Common myeloid progenitor, CD34-positive (primary cell): ENCODE measurements around the gene WDR64.

Experiments used
- CTCF ChIA-PET: fragments of 350-600 bp; sonication (Branson Sonifier 250); formaldehyde crosslinking; loops from one replicate; lab custom pipeline; 2021; ENCODE audit warnings: antibody characterized with exemption; lab: Charles Lee
- POLR2A ChIA-PET: fragments of 350-600 bp; sonication (Branson Sonifier 250); formaldehyde crosslinking; loops from one replicate; lab custom pipeline; 2021; ENCODE audit warnings: antibody characterized with exemption; lab: Charles Lee
- DNase-seq, 3 donors: peaks; one replicate each; pipeline versions ENCODE4 v3.0.0 to v3.0.0-alpha.2; 2013
- H3K27ac ChIP-seq, 2 experiments: 1 replicate in 1 of 2; 2 replicates in 1 of 2; pipeline ENCODE4 v1.7.0; 2013; ENCODE audit warnings: inconsistent platforms in 2 of 2, low read length in 2 of 2, mild to moderate bottlenecking in 2 of 2, low read depth in 1 of 2, moderate library complexity in 1 of 2; ENCODE audit not compliant: severe bottlenecking in 2 of 2, insufficient read depth in 1 of 2, poor library complexity in 1 of 2
- H3K27me3 ChIP-seq, 5 experiments: replicated peaks in 2 of 5; 1 replicate in 3 of 5; 2 replicates in 2 of 5; pipeline versions ENCODE4 v1.6.1 to v1.7.0; 2013; ENCODE audit warnings: low read length in 4 of 5, mild to moderate bottlenecking in 2 of 5, moderate library complexity in 2 of 5, inconsistent platforms in 1 of 5; ENCODE audit not compliant: insufficient read depth in 5 of 5, control insufficient read depth in 4 of 5
- H3K36me3 ChIP-seq, 4 experiments: 1 replicate in 2 of 4; 2 replicates in 2 of 4; pipeline versions ENCODE4 v1.6.1 to v1.7.0; 2013; ENCODE audit warnings: low read length in 3 of 4, control low read depth in 1 of 4, mild to moderate bottlenecking in 1 of 4; ENCODE audit not compliant: control insufficient read depth in 4 of 4, insufficient read depth in 4 of 4
- H3K4me1 ChIP-seq, 4 experiments: 1 replicate in 3 of 4; 2 replicates in 1 of 4; pipeline versions ENCODE4 v1.6.1 to v1.7.1; 2013; ENCODE audit warnings: low read length in 3 of 4, mild to moderate bottlenecking in 3 of 4, control low read depth in 1 of 4, inconsistent platforms in 1 of 4, moderate library complexity in 1 of 4; ENCODE audit not compliant: control insufficient read depth in 4 of 4, insufficient read depth in 4 of 4; ENCODE audit errors: control extremely low read depth in 1 of 4
- H3K4me3 ChIP-seq, 7 experiments: 1 replicate in 4 of 7; 2 replicates in 3 of 7; pipeline versions ENCODE4 v1.5.1 to v1.7.0; 2013; ENCODE audit warnings: mild to moderate bottlenecking in 7 of 7, low read length in 6 of 7, moderate library complexity in 6 of 7, inconsistent platforms in 2 of 7, low read depth in 2 of 7, control low read depth in 1 of 7; ENCODE audit not compliant: insufficient read depth in 4 of 7, control insufficient read depth in 1 of 7; ENCODE audit errors: extremely low read depth in 1 of 7
- H3K9me3 ChIP-seq, 5 experiments: 1 replicate in 4 of 5; 2 replicates in 1 of 5; pipeline versions ENCODE4 v1.6.1 to v1.7.1; 2013; ENCODE audit warnings: low read length in 4 of 5, mild to moderate bottlenecking in 2 of 5, inconsistent platforms in 1 of 5, low read depth in 1 of 5, moderate library complexity in 1 of 5; ENCODE audit not compliant: control insufficient read depth in 4 of 5, insufficient read depth in 2 of 5; ENCODE audit errors: control extremely low read depth in 1 of 5
- WGBS: methylation state at CpG from one replicate; pipeline ENCODE4 v1.1.5; 2013; ENCODE audit not compliant: insufficient coverage; 5-methylcytosine and 5-hydroxymethylcytosine counted together

WDR64 gene

DNA sequence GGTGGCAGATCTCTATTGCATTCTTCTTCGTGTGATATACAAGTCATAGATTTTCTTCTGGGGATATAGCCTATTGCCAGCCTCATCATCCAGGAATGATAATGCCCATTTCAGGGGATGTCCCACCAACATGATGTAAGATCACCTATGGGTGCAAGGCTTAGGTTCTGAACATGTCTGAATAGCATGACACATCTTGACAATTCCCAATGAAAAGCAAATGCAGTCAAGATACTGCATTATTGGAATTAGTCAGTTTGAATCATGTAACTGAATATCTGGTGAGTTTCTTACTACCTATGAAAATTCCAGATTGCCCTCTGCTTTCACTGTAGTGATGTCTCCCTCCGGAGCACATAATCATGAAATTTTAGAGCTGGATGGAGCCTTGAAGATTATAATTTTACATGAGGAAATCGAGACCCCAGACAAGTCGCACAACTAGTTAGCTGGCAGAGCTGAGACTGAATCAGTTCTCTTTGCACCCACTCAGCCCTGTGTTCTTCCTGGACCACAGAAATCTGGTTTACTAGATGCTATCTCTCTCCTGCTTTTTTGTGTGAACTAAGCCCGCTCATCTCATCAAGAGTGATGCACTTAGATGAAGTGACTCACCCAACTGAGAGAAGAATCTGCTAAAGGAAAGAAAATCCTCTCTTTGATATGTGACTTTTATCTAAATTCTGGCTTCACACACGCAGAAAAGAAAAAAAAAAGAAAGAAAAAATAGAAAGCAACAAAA is 65.0 kb downstream of the WDR64 start:
- Histone ChIP-seq H3K27ac (no peak overlapping the region), H3K4me3 (no peak overlapping the region), H3K36me3 (no peaks in the 10 kb centered on the region), H3K9me3 (no peaks in the 10 kb centered on the region), H3K4me1 (no peaks in the 10 kb centered on the region), H3K27me3 (peaks cover 0 to 3% (median 0%) of the 10 kb centered on the region in 5 experiments)
- 94% methylated on average over 4 of the region's 6 CpGs for WGBS
- CTCF ChIA-PET: interaction anchor here (1.3 kb wide), 1 partner anchor 20 kb away, joined by 3 read pairs; no protein-coding TSS in a partner anchor
- POLR2A ChIA-PET: no interaction called here
- DNase-seq: no peak

DNA sequence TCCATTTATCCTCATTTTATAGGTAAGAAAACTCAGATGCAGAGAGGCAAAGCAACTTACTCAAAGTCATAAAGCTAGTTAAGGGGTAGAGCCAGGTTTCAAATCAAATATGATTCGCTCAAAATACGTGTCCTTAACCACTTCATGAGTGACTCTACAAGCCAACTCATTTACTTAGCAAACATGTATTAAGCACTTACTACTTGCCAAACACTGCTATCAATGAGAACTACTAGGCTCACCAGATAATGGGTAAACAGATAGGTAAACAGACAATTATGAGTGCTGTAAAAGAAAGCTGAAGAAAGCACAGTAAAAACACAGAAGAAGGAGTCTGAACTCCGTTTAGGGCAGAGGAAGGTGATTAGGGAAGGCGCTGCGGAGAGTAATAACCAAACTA is 65.9 kb downstream of the WDR64 start:
- H3K9me3 ChIP-seq: no peaks in the 10 kb centered on the region
- CTCF ChIA-PET: no interaction called here

DNA sequence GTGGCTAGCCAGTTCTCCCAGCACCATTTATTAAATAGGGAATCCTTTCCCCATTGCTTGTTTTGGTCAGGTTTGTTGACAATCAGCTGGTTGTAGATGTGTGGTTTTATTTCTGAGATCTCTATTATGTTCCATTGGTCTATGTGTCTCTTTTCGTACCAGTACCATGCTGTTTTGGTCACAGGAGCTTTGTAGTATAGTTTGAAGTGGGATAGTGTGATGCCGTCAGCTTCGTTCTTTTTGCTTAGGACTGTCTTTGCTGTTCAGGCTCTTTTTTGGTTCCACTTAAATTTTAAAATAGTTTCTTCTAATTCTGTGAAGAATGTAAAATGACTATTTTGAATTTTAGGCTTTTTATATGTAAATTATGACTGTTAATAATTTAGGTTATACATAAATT is 68.9 kb downstream of the WDR64 start:
- no peak for DNase-seq
- H3K27ac ChIP-seq: no peak overlapping the region
- H3K4me3 ChIP-seq: no peak overlapping the region
- H3K9me3 ChIP-seq: no peaks in the 10 kb centered on the region
- ChIA-PET POLR2A (no interaction called here), CTCF (interaction anchor here (0.6 kb wide), 1 partner anchor 14 kb away, joined by 3 read pairs; no protein-coding TSS in a partner anchor)
- H3K27me3 ChIP-seq: peaks cover 0 to 3% (median 0%) of the 10 kb centered on the region in 5 experiments
- no peaks in the 10 kb centered on the region for H3K4me1 ChIP-seq
- no CpG with 5 or more reads among the region's 3 CpGs for WGBS
- no peaks in the 10 kb centered on the region for H3K36me3 ChIP-seq

More for the DNA sequence above, 65.9 kb downstream of the WDR64 start:
- H3K36me3 ChIP-seq: no peaks in the 10 kb centered on the region
- peaks cover 0 to 3% (median 0%) of the 10 kb centered on the region in 5 experiments for H3K27me3 ChIP-seq
- whole genome bisulfite sequencing: 80% methylated on average over 5 of the region's 5 CpGs
- POLR2A ChIA-PET: no interaction called here
- no peak overlapping the region for H3K4me3 ChIP-seq
- no peaks in the 10 kb centered on the region for H3K4me1 ChIP-seq
- H3K27ac ChIP-seq: no peak overlapping the region
- no peak for DNase-seq

DNA sequence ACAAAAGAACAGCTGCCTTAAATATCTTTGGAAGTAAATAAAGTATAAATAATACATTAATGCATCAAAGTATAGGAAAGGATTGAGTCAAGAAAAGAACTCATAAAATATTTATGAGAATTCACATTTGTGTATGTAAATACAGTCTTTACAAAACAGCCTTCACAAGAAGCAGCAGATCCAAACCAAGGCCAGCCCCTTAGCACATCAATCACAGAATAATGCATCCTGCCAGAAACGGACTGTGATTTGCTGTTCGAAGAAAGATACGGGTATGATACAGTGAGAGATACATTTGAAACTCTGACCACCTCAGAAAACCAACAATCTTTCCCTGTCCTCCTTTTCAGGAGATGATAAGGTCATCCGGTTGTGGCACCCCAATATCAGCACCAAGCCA is 70.9 kb downstream of the WDR64 start:
- Histone ChIP-seq H3K27ac (no peak overlapping the region), H3K36me3 (no peaks in the 10 kb centered on the region), H3K4me3 (no peak overlapping the region), H3K27me3 (peaks cover 0 to 3% (median 0%) of the 10 kb centered on the region in 5 experiments), H3K4me1 (no peaks in the 10 kb centered on the region), H3K9me3 (no peaks in the 10 kb centered on the region)
- ChIA-PET CTCF (no interaction called here), POLR2A (no interaction called here)
- no peak for DNase-seq
- no CpG with 5 or more reads among the region's 4 CpGs for WGBS

DNA sequence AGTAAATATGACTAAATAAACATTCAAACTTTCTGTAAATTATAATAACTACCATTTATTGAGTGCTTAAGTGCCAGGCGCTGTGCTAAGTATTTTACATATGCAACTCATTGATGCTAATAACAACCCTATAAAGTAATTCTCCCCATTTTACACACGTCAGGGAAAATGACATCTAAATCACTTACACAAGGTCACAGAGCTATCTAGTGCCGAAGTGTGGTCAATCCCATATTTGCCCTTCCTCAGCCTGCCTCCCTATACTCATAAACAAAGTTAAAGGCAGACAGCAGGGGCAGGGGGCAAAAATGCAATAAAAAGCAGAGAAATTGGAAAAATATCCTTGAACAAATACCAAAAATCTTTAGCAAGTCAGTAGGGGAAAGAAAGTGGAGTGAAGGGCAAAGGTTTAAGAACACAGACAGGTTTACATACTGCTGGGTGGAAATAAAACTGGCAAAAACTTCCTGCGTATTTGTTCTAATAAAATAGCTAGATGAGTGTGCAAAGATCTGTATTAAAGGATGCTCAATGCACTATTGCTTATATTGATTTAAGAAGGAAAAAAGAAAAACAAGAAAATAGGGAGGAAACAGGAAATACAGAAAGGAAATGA is 72.8 kb downstream of the WDR64 start:
- Histone ChIP-seq H3K27ac (no peak overlapping the region), H3K9me3 (no peaks in the 10 kb centered on the region), H3K36me3 (no peaks in the 10 kb centered on the region), H3K4me1 (no peaks in the 10 kb centered on the region), H3K27me3 (peaks cover 0 to 1% (median 0%) of the 10 kb centered on the region in 5 experiments), H3K4me3 (no peak overlapping the region)
- 90% methylated on average over 2 of the region's 4 CpGs for WGBS
- CTCF ChIA-PET: no interaction called here
- DNase-seq: no peak
- POLR2A ChIA-PET: no interaction called here

DNA sequence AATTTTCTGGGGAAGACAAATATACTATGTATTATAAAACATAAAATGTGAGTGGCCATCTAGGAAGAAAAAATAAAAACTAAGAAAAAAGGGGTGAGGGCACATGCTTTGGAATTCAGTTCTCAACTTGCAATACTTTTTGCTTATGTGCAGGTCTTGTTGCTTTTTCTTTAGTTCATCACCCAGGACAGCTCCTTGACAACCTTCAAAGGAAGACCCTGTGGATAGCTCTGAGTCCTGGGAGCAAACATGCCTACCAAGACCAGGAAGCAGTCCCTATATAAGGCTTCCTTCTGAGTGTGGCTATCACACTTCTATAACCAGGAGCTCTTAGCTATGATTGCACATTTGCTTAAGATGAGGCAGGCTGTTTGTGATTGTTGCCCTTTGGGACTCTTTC is 78.0 kb downstream of the WDR64 start:
- H3K9me3 ChIP-seq: no peaks in the 10 kb centered on the region

DNA sequence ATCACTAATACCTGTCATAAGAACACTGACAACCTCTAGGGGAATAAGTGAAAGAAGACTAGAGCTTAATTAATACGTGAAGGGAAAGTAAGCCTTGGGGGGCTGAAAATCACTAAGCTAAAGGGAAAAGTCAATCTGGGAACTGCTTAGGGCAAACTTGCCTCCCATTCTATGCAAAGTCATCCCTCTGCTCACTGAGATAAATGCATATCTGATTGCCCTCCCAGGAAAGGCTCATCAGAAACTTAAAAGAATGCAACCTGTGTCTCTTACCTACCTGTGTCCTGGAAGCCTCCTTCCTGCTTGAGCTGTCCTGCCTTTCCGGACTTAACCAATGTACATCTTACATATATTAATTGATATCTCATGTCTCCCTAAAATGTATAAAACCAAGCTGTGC is 81.8 kb downstream of the WDR64 start:
- Histone ChIP-seq H3K27me3 (peaks cover 0 to 3% (median 1%) of the 10 kb centered on the region in 5 experiments), H3K4me3 (no peak overlapping the region), H3K27ac (no peak overlapping the region), H3K9me3 (no peaks in the 10 kb centered on the region), H3K4me1 (no peaks in the 10 kb centered on the region), H3K36me3 (no peaks in the 10 kb centered on the region)
- CTCF ChIA-PET: no interaction called here
- POLR2A ChIA-PET: no interaction called here
- WGBS: 95% methylated on average over 2 of the region's 2 CpGs
- DNase-seq: no peak

More for the DNA sequence above, 78.0 kb downstream of the WDR64 start:
- H3K4me1 ChIP-seq: no peaks in the 10 kb centered on the region
- H3K27me3 ChIP-seq: peaks cover 0 to 1% (median 0%) of the 10 kb centered on the region in 5 experiments
- no peak for DNase-seq
- CTCF ChIA-PET: no interaction called here
- H3K4me3 ChIP-seq: no peak overlapping the region
- H3K27ac ChIP-seq: no peak overlapping the region
- POLR2A ChIA-PET: no interaction called here
- H3K36me3 ChIP-seq: no peaks in the 10 kb centered on the region
